K562 (cell line): ENCODE measurements around the gene ACTR3C. TPM values are rescaled to one million over a fixed set of nuclear protein-coding genes. Genes with fewer than 3 reads are reported as not detected.

Experiments used
- CTBP1 ChIP-seq: fragments of 450-650 bp; IDR thresholded peaks from 2 replicates; pipeline ENCODE4 v1.6.1; 2016; ENCODE audit warnings: borderline replicate concordance
- ETS1 ChIP-seq: conservative IDR thresholded peaks from 2 replicates; pipeline ENCODE4 v1.6.1; 2011; ENCODE audit warnings: low read depth, mild to moderate bottlenecking, low read length; ENCODE audit not compliant: control insufficient read depth
- FOXK1 ChIP-seq: sonication (generic); formaldehyde crosslinking; IDR thresholded peaks from 2 replicates; pipeline ENCODE4 v1.8.0; 2022; ENCODE audit warnings: missing genetic modification reagents, mild to moderate bottlenecking, borderline replicate concordance
- GABPB2 ChIP-seq: fragments of 250-450 bp; sonication (Bioruptor Pico); conservative IDR thresholded peaks from 2 replicates; pipeline ENCODE4 v1.5.1; 2021; ENCODE audit warnings: mild to moderate bottlenecking
- HLTF ChIP-seq: fragments of 450-650 bp; IDR thresholded peaks from 2 replicates; pipeline ENCODE4 v1.6.1; 2016
- KLF13 ChIP-seq: fragments of 450-650 bp; IDR thresholded peaks from 2 replicates; pipeline ENCODE4 v1.6.1; 2016; ENCODE audit warnings: missing genetic modification characterization, low read depth, mild to moderate bottlenecking, missing compliant biosample characterization, moderate library complexity, borderline replicate concordance
- MED1 ChIP-seq: sonication (generic); formaldehyde crosslinking; IDR thresholded peaks from 2 replicates; pipeline ENCODE4 v1.8.1; 2023; ENCODE audit warnings: missing genetic modification reagents, borderline replicate concordance
- NFRKB ChIP-seq: fragments of 450-650 bp; IDR thresholded peaks from 2 replicates; pipeline ENCODE4 v1.6.1; 2016; ENCODE audit warnings: low read depth
- NFYB ChIP-seq: IDR thresholded peaks from 2 replicates; pipeline ENCODE4 v1.6.1; 2011; ENCODE audit warnings: mild to moderate bottlenecking, moderate library complexity; ENCODE audit not compliant: insufficient read length; ENCODE audit errors: extremely low read depth
- NUFIP1 ChIP-seq: fragments of 450-650 bp; IDR thresholded peaks from 2 replicates; pipeline ENCODE4 v1.6.1; 2018; ENCODE audit not compliant: partially characterized antibody
- POLR2G ChIP-seq: fragments of 200-400 bp; formaldehyde crosslinking; IDR thresholded peaks from 2 replicates; pipeline ENCODE4 v1.6.1; 2017; ENCODE audit warnings: low read depth, mild to moderate bottlenecking, antibody characterized with exemption, low read length, moderate library complexity
- RAD21 ChIP-seq, 2 experiments: fragments of 250-450 bp in 1 of 2; fragments of 450-650 bp in 1 of 2; sonication (Bioruptor Pico) in 1 of 2; formaldehyde crosslinking in 1 of 2; IDR thresholded peaks in 1 of 2; conservative IDR thresholded peaks in 1 of 2; 2 replicates each; pipeline versions ENCODE4 v1.4.0 to v1.8.0; 2020 to 2022; ENCODE audit warnings: mild to moderate bottlenecking in 2 of 2, moderate library complexity in 1 of 2
- RBBP5 ChIP-seq: fragments of 200-600 bp; sonication (generic); IDR thresholded peaks from 2 replicates; pipeline ENCODE4 v1.6.1; 2012; ENCODE audit warnings: borderline replicate concordance, mild to moderate bottlenecking, low read length, control low read depth, inconsistent platforms; ENCODE audit not compliant: insufficient read depth, poor library complexity, severe bottlenecking
- RBM25 ChIP-seq: fragments of 200-400 bp; formaldehyde crosslinking; IDR thresholded peaks from 2 replicates; pipeline ENCODE4 v1.6.1; 2018; ENCODE audit warnings: low read length, low read depth, moderate library complexity; ENCODE audit not compliant: severe bottlenecking
- TAF15 ChIP-seq: fragments of 200-400 bp; formaldehyde crosslinking; IDR thresholded peaks from 2 replicates; pipeline ENCODE4 v1.6.1; 2017; ENCODE audit warnings: mild to moderate bottlenecking, low read depth, low read length, moderate library complexity
- TEAD2 ChIP-seq: fragments of 450-650 bp; IDR thresholded peaks from 2 replicates; pipeline ENCODE4 v1.6.1; 2016; ENCODE audit warnings: missing genetic modification characterization, control low read depth, missing compliant biosample characterization
- TOE1 ChIP-seq, 2 experiments: fragments of 450-650 bp in 1 of 2; sonication (generic) in 1 of 2; formaldehyde crosslinking in 1 of 2; IDR thresholded peaks; 2 replicates each; pipeline versions ENCODE4 v1.7.1 to v1.8.0; 2016 to 2022; ENCODE audit warnings: borderline replicate concordance in 2 of 2, mild to moderate bottlenecking in 2 of 2, antibody characterized with exemption in 1 of 2, inconsistent platforms in 1 of 2, low read depth in 1 of 2, missing genetic modification reagents in 1 of 2, moderate library complexity in 1 of 2
- XRCC4 ChIP-seq: IDR thresholded peaks from one replicate; pipeline ENCODE4 v1.6.1; 2011; ENCODE audit not compliant: insufficient read depth, insufficient read length; ENCODE audit errors: extremely low read depth
- ZNF197 ChIP-seq: fragments of 200-800 bp; sonication (Bioruptor generic); IDR thresholded peaks from 2 replicates; pipeline ENCODE4 v1.6.1; 2016; ENCODE audit warnings: low read depth, missing genetic modification characterization, missing compliant biosample characterization
- ZNF316 ChIP-seq: fragments of 450-650 bp; IDR thresholded peaks from 2 replicates; pipeline ENCODE4 v1.6.1; 2016
- ZNF347 ChIP-seq: fragments of 450-650 bp; formaldehyde crosslinking; IDR thresholded peaks from 2 replicates; pipeline ENCODE4 v1.4.0; 2020; ENCODE audit warnings: low read depth, mild to moderate bottlenecking, moderate library complexity
- ZNF354B ChIP-seq: fragments of 250-450 bp; sonication (Bioruptor Pico); IDR thresholded peaks from 2 replicates; pipeline ENCODE4 v1.4.0; 2020
- ZNF75A ChIP-seq: fragments of 450-650 bp; formaldehyde crosslinking; IDR thresholded peaks from 2 replicates; pipeline ENCODE4 v1.4.0; 2020; ENCODE audit warnings: mild to moderate bottlenecking
- polyA plus RNA-seq, 8 experiments: library from polyadenylated mRNA; depleted of rRNA in 4 of 8; stranded (reverse) in 5 of 8; unstranded in 3 of 8; fragments of >200 nt; fragmentation: Nextera tagmentation in 2 of 8; fragmentation: Illumina TruSeq in 1 of 8; extraction: Ambion mirVana in 2 of 8; extraction: Trizol in 1 of 8; gene quantifications; 2 replicates each; pipeline versions ENCODE4 v1.2.1 to v1.2.3, GENCODE V29; 2011 to 2014; ENCODE audit warnings: inconsistent platforms in 1 of 8, missing spikeins in 1 of 8
- total RNA-seq, 7 experiments: library from RNA; depleted of rRNA in 6 of 7; stranded (reverse); fragments of >200 nt in 6 of 7; fragmentation: Illumina TruSeq in 2 of 7; extraction: Trizol in 2 of 7; gene quantifications; 2 replicates each; pipeline versions ENCODE4 v1.2.1 to v1.2.3, GENCODE V29; 2011 to 2021; ENCODE audit warnings: low replicate concordance in 1 of 7
- TF ChIP-seq, protein P1 (sequence below): fragments of 450-650 bp; IDR thresholded peaks from 2 replicates; pipeline ENCODE4 v1.7.0; 2016; ENCODE audit warnings: borderline replicate concordance

ACTR3C gene
- total and polyA plus RNA-seq, 9 of the 15 experiments (the other 6 are each of a cell fraction or from before 2014, with no cell fraction given), result 9.0 to 35.4 (median 13.3) TPM

GRCh38 chr7:150368096-150368883, 44.9 kb upstream of the ACTR3C start, which contains the start of gene REPIN1 (continued):
- TF ChIP-seq ZNF347, result no peak; the same call in 1 of the 2 replicates
- TF ChIP-seq, protein P1, sequence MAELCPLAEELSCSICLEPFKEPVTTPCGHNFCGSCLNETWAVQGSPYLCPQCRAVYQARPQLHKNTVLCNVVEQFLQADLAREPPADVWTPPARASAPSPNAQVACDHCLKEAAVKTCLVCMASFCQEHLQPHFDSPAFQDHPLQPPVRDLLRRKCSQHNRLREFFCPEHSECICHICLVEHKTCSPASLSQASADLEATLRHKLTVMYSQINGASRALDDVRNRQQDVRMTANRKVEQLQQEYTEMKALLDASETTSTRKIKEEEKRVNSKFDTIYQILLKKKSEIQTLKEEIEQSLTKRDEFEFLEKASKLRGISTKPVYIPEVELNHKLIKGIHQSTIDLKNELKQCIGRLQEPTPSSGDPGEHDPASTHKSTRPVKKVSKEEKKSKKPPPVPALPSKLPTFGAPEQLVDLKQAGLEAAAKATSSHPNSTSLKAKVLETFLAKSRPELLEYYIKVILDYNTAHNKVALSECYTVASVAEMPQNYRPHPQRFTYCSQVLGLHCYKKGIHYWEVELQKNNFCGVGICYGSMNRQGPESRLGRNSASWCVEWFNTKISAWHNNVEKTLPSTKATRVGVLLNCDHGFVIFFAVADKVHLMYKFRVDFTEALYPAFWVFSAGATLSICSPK, result no peak
- TF ChIP-seq CTBP1, result peak; percentile 70
- peak in 1 of 2 experiments; percentile 5; a peak in 1 of 4 replicates for TF ChIP-seq RAD21 (CRISPR knock-in tag; conservative IDR thresholded peaks at IDR 0.05 in 1 of 2, IDR thresholded peaks at IDR 0.05 in 1 of 2)
- no peak; the same call in 1 of the 2 replicates for TF ChIP-seq MED1 (CRISPR knock-in tag)
- TF ChIP-seq ETS1, result peak; percentile 95
- TF ChIP-seq POLR2G, result peak; percentile 97
- TF ChIP-seq HLTF, result no peak
- TF ChIP-seq RBBP5, result peak; percentile 97
- TF ChIP-seq ZNF197 (CRISPR knock-in tag), result no peak
- no peak for TF ChIP-seq ZNF354B (CRISPR knock-in tag)
- TF ChIP-seq NUFIP1, result no peak
- TF ChIP-seq ZNF75A (CRISPR knock-in tag), result 0 out of 2 replicates have a peak, but pooled peaks have one; percentile 5
- TF ChIP-seq ZNF316, result no peak
- TF ChIP-seq RBM25, result peak; percentile 49
- no peak for TF ChIP-seq TEAD2 (tag)
- TF ChIP-seq TAF15, result no peak
- TF ChIP-seq KLF13 (tag), result no peak; the same call in 1 of the 2 replicates
- TF ChIP-seq TOE1 (IDR thresholded peaks at IDR 0.05; ENCODE audit: borderline replicate concordance), result peak; percentile 16; the same call in 1 of the 2 replicates
- no peak for TF ChIP-seq TOE1 (CRISPR knock-in tag; IDR thresholded peaks at IDR 0.05; ENCODE audit: borderline replicate concordance, low read depth)
- TF ChIP-seq NFYB, result no peak
- TF ChIP-seq NFRKB, result peak; percentile 86; the same call in 1 of the 2 replicates
- TF ChIP-seq XRCC4, result no peak
- no peak for TF ChIP-seq GABPB2 (CRISPR knock-in tag)
- peak; percentile 87; the same call in 1 of the 2 replicates for TF ChIP-seq FOXK1 (CRISPR knock-in tag)
